ENCODE data around the gene CROCC2. TPM values are rescaled to one million over a fixed set of nuclear protein-coding genes. Genes with fewer than 3 reads are reported as not detected.

The CROCC2 gene
- total and polyA plus RNA-seq, 2 of the 13 experiments (the other 11 are each of a cell fraction or from before 2014, with no cell fraction given): not detected

- TF ChIP-seq GABPA (IDR thresholded peaks at IDR 0.05; ENCODE audit: low read depth, low read length) (no peak), GABPA (CRISPR knock-in tag; IDR thresholded peaks at IDR 0.05; ENCODE audit: low read depth) (no peak), ZNF790 (CRISPR knock-in tag; IDR thresholded peaks at IDR 0.05; ENCODE audit: borderline replicate concordance) (no peak), MTF2 (CRISPR knock-in tag; IDR thresholded peaks at IDR 0.05; ENCODE audit: borderline replicate concordance) (no peak; the same call in 1 of the 2 replicates), ZNF619 (CRISPR knock-in tag; IDR thresholded peaks at IDR 0.05) (no peak), AGO2 (optimal IDR thresholded peaks at IDR 0.05; ENCODE audit: low read depth, low read length) (no peak), SRSF9 (IDR thresholded peaks at IDR 0.05; ENCODE audit: borderline replicate concordance, insufficient read depth, low read depth, low read length, poor library complexity, severe bottlenecking) (no peak), TCF12 (IDR thresholded peaks at IDR 0.05) (no peak), TCF12 (CRISPR knock-in tag; IDR thresholded peaks at IDR 0.05) (no peak), ATF7 (IDR thresholded peaks at IDR 0.05) (no peak), ATF7 (CRISPR knock-in tag; IDR thresholded peaks at IDR 0.05) (no peak), ZNF713 (CRISPR knock-in tag; IDR thresholded peaks at IDR 0.05) (no peak), ZBTB10 (CRISPR knock-in tag; IDR thresholded peaks at IDR 0.05; ENCODE audit: borderline replicate concordance) (peak; percentile 72; the same call in 1 of the 2 replicates), ZNF740 (CRISPR knock-in tag; IDR thresholded peaks at IDR 0.05) (no peak), BCLAF1 (IDR thresholded peaks at IDR 0.05) (no peak), ATF7-NPFF (CRISPR knock-in tag; IDR thresholded peaks at IDR 0.05; ENCODE audit: low read depth) (peak; percentile 58; the same call in 1 of the 2 replicates), ZBTB42 (CRISPR knock-in tag; IDR thresholded peaks at IDR 0.05) (no peak), CTCF (CRISPR knock-in tag; IDR thresholded peaks at IDR 0.05) (peak; percentile 37; the same call in 1 of the 2 replicates), HOXA7 (CRISPR knock-in tag; IDR thresholded peaks at IDR 0.05) (no peak), SOX5 (CRISPR knock-in tag; IDR thresholded peaks at IDR 0.05; ENCODE audit: borderline replicate concordance) (no peak), NFYC (CRISPR knock-in tag; IDR thresholded peaks at IDR 0.05) (no peak), CBX1 (IDR thresholded peaks at IDR 0.05; ENCODE audit: low read depth) (no peak), RFX1 (IDR thresholded peaks at IDR 0.05) (no peak), ZNF205 (CRISPR knock-in tag; IDR thresholded peaks at IDR 0.05) (no peak)
Measured at GRCh38 chr2:240896871-240897692, 9.1 kb upstream of the CROCC2 start (continued).

Data from HepG2 (cell line).